HCT116 (cell line): ENCODE measurements around the gene SPTBN1. TPM values are rescaled to one million over a fixed set of nuclear protein-coding genes. Genes with fewer than 3 reads are reported as not detected.

Source experiments
- ATAC-seq: fragments of 200-7000 bp; cut with Tn5 transposase; 2 replicates; pipeline ENCODE4 v1.9.1; 2020; ENCODE audit warnings: mild to moderate bottlenecking, moderate library complexity
- BruUV-seq: library from RNA; stranded (reverse); fragments of 400-500 nt; replicated peaks from 2 replicates; lab custom pipeline; 2021; lab: Mats Ljungman, UMichigan
- CTCF ChIA-PET: fragments of 300-600 bp; sonication (Branson Sonifier 250); formaldehyde crosslinking; loops from one replicate; lab custom pipeline; 2021; ENCODE audit warnings: antibody characterized with exemption; lab: Charles Lee
- POLR2A ChIA-PET: fragments of 300-600, 350-600 bp; sonication (Branson Sonifier 250); formaldehyde crosslinking; loops from one replicate; lab custom pipeline; 2021; ENCODE audit warnings: antibody characterized with exemption; lab: Charles Lee
- RAD21 ChIA-PET, 2 experiments: fragments of 300-600 bp; sonication (Branson Sonifier 250); formaldehyde crosslinking; loops; one replicate each; lab custom pipeline; 2023; ENCODE audit warnings: low total read pairs in 2 of 2; ENCODE audit not compliant: uncharacterized antibody in 2 of 2, unreplicated experiment in 2 of 2, low non-redundant PET in 1 of 2; lab: Charles Lee
- DNase-seq: peaks from one replicate; pipeline ENCODE4 v3.0.0-alpha.2; 2010; ENCODE audit warnings: low read depth, low spot score
- H2AFZ ChIP-seq: fragments of 200-600 bp; shearing (Covaris generic), sonication (generic); 2 replicates; pipeline ENCODE4 v1.6.1; 2017; ENCODE audit warnings: low read depth, mixed run types, mixed read lengths, antibody characterized with exemption, low read length; ENCODE audit not compliant: poor library complexity, severe bottlenecking
- H3K27ac ChIP-seq: 2 replicates; pipeline ENCODE4 v1.5.1; 2012; ENCODE audit warnings: low read depth, low read length
- H3K27me3 ChIP-seq: fragments of 200-600 bp; sonication (generic); 2 replicates; pipeline ENCODE4 v1.6.1; 2016; ENCODE audit warnings: mixed run types, low read length, mixed read lengths; ENCODE audit not compliant: insufficient read depth
- H3K36me3 ChIP-seq, 2 experiments: fragments of 200-500 bp in 1 of 2; fragments of 200-600 bp in 1 of 2; sonication (Bioruptor generic) in 1 of 2; sonication (generic) in 1 of 2; 2 replicates each; pipeline versions ENCODE4 v1.5.1 to v1.6.1; 2014 to 2016; ENCODE audit warnings: low read length in 2 of 2, inconsistent platforms in 1 of 2, mixed read lengths in 1 of 2, mixed run types in 1 of 2; ENCODE audit not compliant: insufficient read depth in 2 of 2, control insufficient read depth in 1 of 2
- H3K4me1 ChIP-seq, 2 experiments: fragments of 200-600 bp in 1 of 2; sonication (generic) in 1 of 2; 2 replicates each; pipeline versions ENCODE4 v1.5.1 to v1.6.1; 2012 to 2017; ENCODE audit warnings: low read length in 2 of 2, inconsistent platforms in 1 of 2, mild to moderate bottlenecking in 1 of 2, mixed read lengths in 1 of 2, mixed run types in 1 of 2, moderate library complexity in 1 of 2; ENCODE audit not compliant: insufficient read depth in 2 of 2, control insufficient read depth in 1 of 2
- H3K4me2 ChIP-seq: fragments of 200-600 bp; sonication (generic); 2 replicates; pipeline ENCODE4 v1.6.1; 2017; ENCODE audit warnings: mixed run types, low read length, mixed read lengths
- H3K4me3 ChIP-seq, 2 experiments: fragments of 200-600 bp in 1 of 2; sonication (generic) in 1 of 2; replicated peaks in 1 of 2; 2 replicates each; pipeline ENCODE4 v1.5.1; 2011 to 2016; ENCODE audit warnings: low read length in 2 of 2, control low read depth in 1 of 2, low read depth in 1 of 2, mild to moderate bottlenecking in 1 of 2, mixed read lengths in 1 of 2, mixed run types in 1 of 2
- H3K79me2 ChIP-seq: fragments of 200-600 bp; sonication (generic); 2 replicates; pipeline ENCODE4 v1.6.1; 2017; ENCODE audit warnings: mild to moderate bottlenecking, mixed run types, low read length, moderate library complexity, mixed read lengths; ENCODE audit not compliant: insufficient read depth
- H3K9ac ChIP-seq: fragments of 200-600 bp; sonication (generic); 2 replicates; pipeline ENCODE4 v1.6.1; 2016; ENCODE audit warnings: low read length, mixed read lengths
- H3K9me2 ChIP-seq: fragments of 200-600 bp; sonication (generic), shearing (Covaris generic); 2 replicates; pipeline ENCODE4 v1.6.1; 2017; ENCODE audit warnings: mixed run types, mild to moderate bottlenecking, moderate library complexity; ENCODE audit not compliant: insufficient read depth
- H3K9me3 ChIP-seq, 2 experiments: fragments of 200-500 bp in 1 of 2; fragments of 200-600 bp in 1 of 2; sonication (Bioruptor generic) in 1 of 2; sonication (generic) in 1 of 2; 2 replicates each; pipeline ENCODE4 v1.6.1; 2014 to 2017; ENCODE audit warnings: low read length in 2 of 2, mixed read lengths in 2 of 2, inconsistent platforms in 1 of 2, low read depth in 1 of 2, mild to moderate bottlenecking in 1 of 2, mixed run types in 1 of 2, moderate library complexity in 1 of 2; ENCODE audit not compliant: control insufficient read depth in 1 of 2, insufficient read depth in 1 of 2
- H4K20me1 ChIP-seq: fragments of 200-600 bp; sonication (generic), shearing (Covaris generic); 2 replicates; pipeline ENCODE4 v1.6.1; 2017; ENCODE audit warnings: mixed run types, mild to moderate bottlenecking, moderate library complexity; ENCODE audit not compliant: insufficient read depth
- CBX3 ChIP-seq: IDR thresholded peaks from 2 replicates; pipeline ENCODE4 v1.6.1; 2012; ENCODE audit warnings: low read depth
- CEBPB ChIP-seq: IDR thresholded peaks from 2 replicates; pipeline ENCODE4 v1.6.1; 2012; ENCODE audit warnings: low read depth
- ELF1 ChIP-seq: IDR thresholded peaks from 2 replicates; pipeline ENCODE4 v1.6.1; 2012; ENCODE audit warnings: low read depth, borderline replicate concordance
- EZH2 ChIP-seq: fragments of 200-600 bp; sonication (generic); IDR thresholded peaks from 2 replicates; pipeline ENCODE4 v1.6.1; 2017; ENCODE audit warnings: antibody characterized with exemption, mixed run types
- FOSL1 ChIP-seq: IDR thresholded peaks from 2 replicates; pipeline ENCODE4 v1.6.1; 2012; ENCODE audit warnings: low read depth
- JUND ChIP-seq: IDR thresholded peaks from 2 replicates; pipeline ENCODE4 v1.6.1; 2012
- POLR2A ChIP-seq: IDR thresholded peaks from 2 replicates; pipeline ENCODE4 v1.7.0; 2011; ENCODE audit warnings: borderline replicate concordance; ENCODE audit not compliant: insufficient read depth, insufficient read length; ENCODE audit errors: extremely low read depth
- POLR2AphosphoS5 ChIP-seq: IDR thresholded peaks from 2 replicates; pipeline ENCODE4 v1.6.1; 2011; ENCODE audit warnings: mild to moderate bottlenecking, low read depth, low read length, moderate library complexity
- RAD21 ChIP-seq: IDR thresholded peaks from 2 replicates; pipeline ENCODE4 v1.6.1; 2012; ENCODE audit warnings: low read depth, mild to moderate bottlenecking
- SP1 ChIP-seq: IDR thresholded peaks from 2 replicates; pipeline ENCODE4 v1.6.1; 2012; ENCODE audit warnings: low read depth
- SRF ChIP-seq: IDR thresholded peaks from 2 replicates; pipeline ENCODE4 v1.6.1; 2012; ENCODE audit warnings: low read depth
- YY1 ChIP-seq: IDR thresholded peaks from 2 replicates; pipeline ENCODE4 v1.6.1; 2011; ENCODE audit warnings: low read length, low read depth, moderate library complexity, mild to moderate bottlenecking; ENCODE audit not compliant: insufficient replicate concordance; ENCODE audit errors: extremely low read depth
- ZFX ChIP-seq: fragments of 450-650 bp; IDR thresholded peaks from 2 replicates; pipeline ENCODE4 v1.6.1; 2017
- ZNF274 ChIP-seq: fragments of 200-500 bp; sonication (Bioruptor generic); IDR thresholded peaks from 2 replicates; pipeline ENCODE4 v1.6.1; 2014; ENCODE audit warnings: mild to moderate bottlenecking, low read depth, low read length, inconsistent platforms
- intact Hi-C: fragments of 100-400 bp; cut with micrococcal nuclease; formaldehyde crosslinking; loops from 2 replicates; pipeline ENCODE4 v1.10.0; 2022
- total RNA-seq: library from RNA; stranded (reverse); gene quantifications from one replicate; pipeline ENCODE4 v1.2.1, GENCODE V29; 2021; ENCODE audit not compliant: unreplicated experiment
- TF ChIP-seq, protein P1 (sequence below), 3 experiments: fragments of 200-600 bp in 1 of 3; sonication (generic) in 1 of 3; IDR thresholded peaks in 2 of 3; conservative IDR thresholded peaks in 1 of 3; 2 replicates each; pipeline ENCODE4 v1.5.1; 2012 to 2017; ENCODE audit warnings: low read depth in 2 of 3, low read length in 2 of 3, antibody characterized with exemption in 1 of 3, borderline replicate concordance in 1 of 3, control low read depth in 1 of 3, mild to moderate bottlenecking in 1 of 3, mixed read lengths in 1 of 3, mixed run types in 1 of 3, moderate library complexity in 1 of 3; ENCODE audit not compliant: insufficient read depth in 1 of 3
- TF ChIP-seq, protein P2 (sequence below): IDR thresholded peaks from 2 replicates; pipeline ENCODE4 v1.6.1; 2011; ENCODE audit warnings: mild to moderate bottlenecking, low read length, moderate library complexity; ENCODE audit not compliant: insufficient replicate concordance; ENCODE audit errors: extremely low read depth
- TF ChIP-seq, protein P3 (sequence below): IDR thresholded peaks from 2 replicates; pipeline ENCODE4 v1.6.1; 2012; ENCODE audit warnings: low read depth
- TF ChIP-seq, protein P4 (sequence below): IDR thresholded peaks from 2 replicates; pipeline ENCODE4 v1.6.1; 2012

SPTBN1 gene
- total RNA-seq, 1 experiment from 2014 or later, result 84.4 TPM

DNA sequence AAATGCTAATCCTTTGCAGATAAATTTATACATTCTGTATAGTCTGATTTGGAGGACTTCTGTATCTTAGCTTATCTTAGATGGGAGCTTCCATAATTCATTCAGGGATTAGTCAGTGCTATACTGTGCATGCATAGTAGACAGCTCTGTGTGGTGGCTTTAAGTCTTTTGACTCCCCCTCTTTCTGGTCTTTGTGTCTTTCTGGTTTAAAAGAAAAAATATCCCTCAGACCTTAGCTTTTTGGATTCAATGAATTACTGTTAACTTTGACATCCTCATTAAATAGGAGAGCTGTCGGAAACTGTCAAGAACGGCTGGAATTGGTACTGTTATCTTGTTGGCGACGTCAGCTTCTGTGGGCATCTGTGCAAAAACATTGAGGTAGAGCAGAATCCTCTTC is 130.4 kb downstream of the SPTBN1 start:
- POLR2A ChIA-PET, result no interaction called here
- RAD21 ChIA-PET, result no interaction called here
- BruUV-seq, result no TSS peak
- intact Hi-C loops, result no loop called here
- no peaks in the 10 kb centered on the region for H3K9me3 ChIP-seq
- no peak for ATAC-seq
- no peaks in the 10 kb centered on the region for H3K9me2 ChIP-seq
- peaks cover 65% of the 10 kb centered on the region for H3K79me2 ChIP-seq
- H3K4me3 ChIP-seq, result no peak overlapping the region
- H3K4me2 ChIP-seq, result no peak overlapping the region
- 0 out of 2 replicates have a peak, but pooled peaks cover 4% of the 10 kb centered on the region for H4K20me1 ChIP-seq
- no peaks in the 10 kb centered on the region for H3K4me1 ChIP-seq
- no peak overlapping the region for H3K27ac ChIP-seq
- DNase-seq, result no peak
- no peaks in the 10 kb centered on the region for H3K36me3 ChIP-seq
- no peak overlapping the region for H2AFZ ChIP-seq
- CTCF ChIA-PET, result no interaction called here
- no peak for TF ChIP-seq JUND
- no peak for TF ChIP-seq ELF1
- no peak for TF ChIP-seq YY1
- TF ChIP-seq POLR2AphosphoS5, result no peak
- TF ChIP-seq FOSL1, result no peak
- TF ChIP-seq, protein P1, sequence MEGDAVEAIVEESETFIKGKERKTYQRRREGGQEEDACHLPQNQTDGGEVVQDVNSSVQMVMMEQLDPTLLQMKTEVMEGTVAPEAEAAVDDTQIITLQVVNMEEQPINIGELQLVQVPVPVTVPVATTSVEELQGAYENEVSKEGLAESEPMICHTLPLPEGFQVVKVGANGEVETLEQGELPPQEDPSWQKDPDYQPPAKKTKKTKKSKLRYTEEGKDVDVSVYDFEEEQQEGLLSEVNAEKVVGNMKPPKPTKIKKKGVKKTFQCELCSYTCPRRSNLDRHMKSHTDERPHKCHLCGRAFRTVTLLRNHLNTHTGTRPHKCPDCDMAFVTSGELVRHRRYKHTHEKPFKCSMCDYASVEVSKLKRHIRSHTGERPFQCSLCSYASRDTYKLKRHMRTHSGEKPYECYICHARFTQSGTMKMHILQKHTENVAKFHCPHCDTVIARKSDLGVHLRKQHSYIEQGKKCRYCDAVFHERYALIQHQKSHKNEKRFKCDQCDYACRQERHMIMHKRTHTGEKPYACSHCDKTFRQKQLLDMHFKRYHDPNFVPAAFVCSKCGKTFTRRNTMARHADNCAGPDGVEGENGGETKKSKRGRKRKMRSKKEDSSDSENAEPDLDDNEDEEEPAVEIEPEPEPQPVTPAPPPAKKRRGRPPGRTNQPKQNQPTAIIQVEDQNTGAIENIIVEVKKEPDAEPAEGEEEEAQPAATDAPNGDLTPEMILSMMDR (IDR thresholded peaks at IDR 0.05 in 2 of 3, conservative IDR thresholded peaks at IDR 0.05 in 1 of 3; ENCODE audit: borderline replicate concordance in 1 of 3, insufficient read depth in 1 of 3, low read depth in 2 of 3, low read length in 2 of 3), result no peak
- TF ChIP-seq, protein P2, sequence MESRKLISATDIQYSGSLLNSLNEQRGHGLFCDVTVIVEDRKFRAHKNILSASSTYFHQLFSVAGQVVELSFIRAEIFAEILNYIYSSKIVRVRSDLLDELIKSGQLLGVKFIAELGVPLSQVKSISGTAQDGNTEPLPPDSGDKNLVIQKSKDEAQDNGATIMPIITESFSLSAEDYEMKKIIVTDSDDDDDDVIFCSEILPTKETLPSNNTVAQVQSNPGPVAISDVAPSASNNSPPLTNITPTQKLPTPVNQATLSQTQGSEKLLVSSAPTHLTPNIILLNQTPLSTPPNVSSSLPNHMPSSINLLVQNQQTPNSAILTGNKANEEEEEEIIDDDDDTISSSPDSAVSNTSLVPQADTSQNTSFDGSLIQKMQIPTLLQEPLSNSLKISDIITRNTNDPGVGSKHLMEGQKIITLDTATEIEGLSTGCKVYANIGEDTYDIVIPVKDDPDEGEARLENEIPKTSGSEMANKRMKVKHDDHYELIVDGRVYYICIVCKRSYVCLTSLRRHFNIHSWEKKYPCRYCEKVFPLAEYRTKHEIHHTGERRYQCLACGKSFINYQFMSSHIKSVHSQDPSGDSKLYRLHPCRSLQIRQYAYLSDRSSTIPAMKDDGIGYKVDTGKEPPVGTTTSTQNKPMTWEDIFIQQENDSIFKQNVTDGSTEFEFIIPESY, result no peak
- no peak for TF ChIP-seq ZFX
- TF ChIP-seq SRF, result no peak
- no peak for TF ChIP-seq POLR2A
- TF ChIP-seq, protein P3, sequence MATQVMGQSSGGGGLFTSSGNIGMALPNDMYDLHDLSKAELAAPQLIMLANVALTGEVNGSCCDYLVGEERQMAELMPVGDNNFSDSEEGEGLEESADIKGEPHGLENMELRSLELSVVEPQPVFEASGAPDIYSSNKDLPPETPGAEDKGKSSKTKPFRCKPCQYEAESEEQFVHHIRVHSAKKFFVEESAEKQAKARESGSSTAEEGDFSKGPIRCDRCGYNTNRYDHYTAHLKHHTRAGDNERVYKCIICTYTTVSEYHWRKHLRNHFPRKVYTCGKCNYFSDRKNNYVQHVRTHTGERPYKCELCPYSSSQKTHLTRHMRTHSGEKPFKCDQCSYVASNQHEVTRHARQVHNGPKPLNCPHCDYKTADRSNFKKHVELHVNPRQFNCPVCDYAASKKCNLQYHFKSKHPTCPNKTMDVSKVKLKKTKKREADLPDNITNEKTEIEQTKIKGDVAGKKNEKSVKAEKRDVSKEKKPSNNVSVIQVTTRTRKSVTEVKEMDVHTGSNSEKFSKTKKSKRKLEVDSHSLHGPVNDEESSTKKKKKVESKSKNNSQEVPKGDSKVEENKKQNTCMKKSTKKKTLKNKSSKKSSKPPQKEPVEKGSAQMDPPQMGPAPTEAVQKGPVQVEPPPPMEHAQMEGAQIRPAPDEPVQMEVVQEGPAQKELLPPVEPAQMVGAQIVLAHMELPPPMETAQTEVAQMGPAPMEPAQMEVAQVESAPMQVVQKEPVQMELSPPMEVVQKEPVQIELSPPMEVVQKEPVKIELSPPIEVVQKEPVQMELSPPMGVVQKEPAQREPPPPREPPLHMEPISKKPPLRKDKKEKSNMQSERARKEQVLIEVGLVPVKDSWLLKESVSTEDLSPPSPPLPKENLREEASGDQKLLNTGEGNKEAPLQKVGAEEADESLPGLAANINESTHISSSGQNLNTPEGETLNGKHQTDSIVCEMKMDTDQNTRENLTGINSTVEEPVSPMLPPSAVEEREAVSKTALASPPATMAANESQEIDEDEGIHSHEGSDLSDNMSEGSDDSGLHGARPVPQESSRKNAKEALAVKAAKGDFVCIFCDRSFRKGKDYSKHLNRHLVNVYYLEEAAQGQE, result no peak
- TF ChIP-seq, protein P4, sequence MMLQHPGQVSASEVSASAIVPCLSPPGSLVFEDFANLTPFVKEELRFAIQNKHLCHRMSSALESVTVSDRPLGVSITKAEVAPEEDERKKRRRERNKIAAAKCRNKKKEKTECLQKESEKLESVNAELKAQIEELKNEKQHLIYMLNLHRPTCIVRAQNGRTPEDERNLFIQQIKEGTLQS, result no peak
- no peak for TF ChIP-seq ZNF274
- TF ChIP-seq CEBPB, result no peak
- no peak for TF ChIP-seq SP1
- no peak for TF ChIP-seq CBX3
- TF ChIP-seq EZH2, result no peak
- TF ChIP-seq RAD21, result no peak
- no peaks in the 10 kb centered on the region for H3K27me3 ChIP-seq
- no peak overlapping the region for H3K9ac ChIP-seq
